Measurements from ENCODE around the gene SULT2B1. TPM values are rescaled to one million over a fixed set of nuclear protein-coding genes. Genes with fewer than 3 reads are reported as not detected.

Gene SULT2B1
- total and polyA plus RNA-seq, 2 experiments from 2014 or later = 0.79 TPM; not detected in 1

GRCh38 chr19:48556163-48556562 lies 4.2 kb downstream of the SULT2B1 start:
- H4K20me1 ChIP-seq (ENCODE audit: insufficient read depth, poor library complexity, severe bottlenecking) = no peaks in the 10 kb centered on the region
- no peak overlapping the region for H2AFZ ChIP-seq
- H3K4me2 ChIP-seq = no peak overlapping the region
- H3K9me3 ChIP-seq (ENCODE audit: low read depth) = no peaks in the 10 kb centered on the region
- no peaks in the 10 kb centered on the region for H3K9me2 ChIP-seq (replicated peaks; ENCODE audit: insufficient read depth)
- no peaks in the 10 kb centered on the region for H3K27me3 ChIP-seq
- WGBS (ENCODE audit: low lambda C conversion rate, missing lambda C conversion rate) = 50% methylated on average over 11 of the region's 11 CpGs
- TF ChIP-seq, protein P1, sequence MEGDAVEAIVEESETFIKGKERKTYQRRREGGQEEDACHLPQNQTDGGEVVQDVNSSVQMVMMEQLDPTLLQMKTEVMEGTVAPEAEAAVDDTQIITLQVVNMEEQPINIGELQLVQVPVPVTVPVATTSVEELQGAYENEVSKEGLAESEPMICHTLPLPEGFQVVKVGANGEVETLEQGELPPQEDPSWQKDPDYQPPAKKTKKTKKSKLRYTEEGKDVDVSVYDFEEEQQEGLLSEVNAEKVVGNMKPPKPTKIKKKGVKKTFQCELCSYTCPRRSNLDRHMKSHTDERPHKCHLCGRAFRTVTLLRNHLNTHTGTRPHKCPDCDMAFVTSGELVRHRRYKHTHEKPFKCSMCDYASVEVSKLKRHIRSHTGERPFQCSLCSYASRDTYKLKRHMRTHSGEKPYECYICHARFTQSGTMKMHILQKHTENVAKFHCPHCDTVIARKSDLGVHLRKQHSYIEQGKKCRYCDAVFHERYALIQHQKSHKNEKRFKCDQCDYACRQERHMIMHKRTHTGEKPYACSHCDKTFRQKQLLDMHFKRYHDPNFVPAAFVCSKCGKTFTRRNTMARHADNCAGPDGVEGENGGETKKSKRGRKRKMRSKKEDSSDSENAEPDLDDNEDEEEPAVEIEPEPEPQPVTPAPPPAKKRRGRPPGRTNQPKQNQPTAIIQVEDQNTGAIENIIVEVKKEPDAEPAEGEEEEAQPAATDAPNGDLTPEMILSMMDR (IDR thresholded peaks at IDR 0.05; ENCODE audit: poor library complexity) = no peak
- TF ChIP-seq EZH2phosphoT487 (IDR thresholded peaks at IDR 0.05; ENCODE audit: low read depth, severe bottlenecking, unreplicated experiment) (no peak), EZH2 (IDR thresholded peaks at IDR 0.05; ENCODE audit: borderline replicate concordance) (no peak)
- H3K4me3 ChIP-seq = no peak overlapping the region
- H3K79me2 ChIP-seq = no peaks in the 10 kb centered on the region
- peaks cover 18% of the 10 kb centered on the region for H3K4me1 ChIP-seq (ENCODE audit: insufficient read depth)
- H3K27ac ChIP-seq = peak overlapping the region; percentile 79
- no peaks in the 10 kb centered on the region for H3K36me3 ChIP-seq (replicated peaks; ENCODE audit: insufficient read depth, low read depth)
- peak; percentile 82 for DNase-seq (ENCODE audit: low spot score)

GRCh38 chr19:48556825-48557224 lies 4.9 kb downstream of the SULT2B1 start:
- Histone ChIP-seq H3K9me3 (ENCODE audit: low read depth) (no peaks in the 10 kb centered on the region), H3K4me1 (ENCODE audit: insufficient read depth) (peaks cover 18% of the 10 kb centered on the region), H3K4me3 (no peak overlapping the region), H4K20me1 (ENCODE audit: insufficient read depth, poor library complexity, severe bottlenecking) (no peaks in the 10 kb centered on the region), H3K79me2 (no peaks in the 10 kb centered on the region), H3K9me2 (replicated peaks; ENCODE audit: insufficient read depth) (no peaks in the 10 kb centered on the region), H3K27me3 (no peaks in the 10 kb centered on the region), H3K27ac (peak overlapping the region; percentile 79), H3K36me3 (replicated peaks; ENCODE audit: insufficient read depth, low read depth) (no peaks in the 10 kb centered on the region), H3K4me2 (no peak overlapping the region), H2AFZ (no peak overlapping the region)
- TF ChIP-seq, protein P1 (IDR thresholded peaks at IDR 0.05; ENCODE audit: poor library complexity) = no peak
- TF ChIP-seq EZH2 (IDR thresholded peaks at IDR 0.05; ENCODE audit: borderline replicate concordance) (no peak), EZH2phosphoT487 (IDR thresholded peaks at IDR 0.05; ENCODE audit: low read depth, severe bottlenecking, unreplicated experiment) (no peak)
- 94% methylated on average over 5 of the region's 5 CpGs for WGBS (ENCODE audit: low lambda C conversion rate, missing lambda C conversion rate)
- DNase-seq (ENCODE audit: low spot score) = no peak

- Histone ChIP-seq H3K4me3 (no peak overlapping the region), H2AFZ (no peak overlapping the region), H3K79me2 (no peaks in the 10 kb centered on the region), H3K9me2 (replicated peaks; ENCODE audit: insufficient read depth) (no peaks in the 10 kb centered on the region), H3K27me3 (no peaks in the 10 kb centered on the region), H3K27ac (peak overlapping the region; percentile 78), H3K4me2 (peak overlapping the region; percentile 3), H3K36me3 (replicated peaks; ENCODE audit: insufficient read depth, low read depth) (no peaks in the 10 kb centered on the region), H3K9me3 (ENCODE audit: low read depth) (no peaks in the 10 kb centered on the region), H4K20me1 (ENCODE audit: insufficient read depth, poor library complexity, severe bottlenecking) (no peaks in the 10 kb centered on the region), H3K4me1 (ENCODE audit: insufficient read depth) (peaks cover 21% of the 10 kb centered on the region)
- WGBS (ENCODE audit: low lambda C conversion rate, missing lambda C conversion rate) = 24% methylated on average over 26 of the region's 27 CpGs
- DNase-seq (ENCODE audit: low spot score) = peak; percentile 93
- TF ChIP-seq, protein P1 (IDR thresholded peaks at IDR 0.05; ENCODE audit: poor library complexity) = no peak
- no peak for TF ChIP-seq EZH2 (IDR thresholded peaks at IDR 0.05; ENCODE audit: borderline replicate concordance)
- no peak for TF ChIP-seq EZH2phosphoT487 (IDR thresholded peaks at IDR 0.05; ENCODE audit: low read depth, severe bottlenecking, unreplicated experiment)
These were observed 6.2 kb downstream of the SULT2B1 start for GRCh38 chr19:48558018-48558684.
